HepG2 (cell line): Measurements from ENCODE around the gene KRT38. TPM values are rescaled to one million over a fixed set of nuclear protein-coding genes. Genes with fewer than 3 reads are reported as not detected.

ENCODE experiments used
- ATF1 ChIP-seq: IDR thresholded peaks from 2 replicates; pipeline ENCODE4 v1.6.1; 2016; ENCODE audit warnings: mild to moderate bottlenecking, control low read depth
- CBX5 ChIP-seq: sonication (generic); formaldehyde crosslinking; IDR thresholded peaks from 2 replicates; pipeline ENCODE4 v1.4.0; 2020; ENCODE audit warnings: missing genetic modification reagents, borderline replicate concordance
- CCDC6 ChIP-seq: sonication (generic); formaldehyde crosslinking; IDR thresholded peaks from 2 replicates; pipeline ENCODE4 v1.8.1; 2022; ENCODE audit warnings: mild to moderate bottlenecking, missing genetic modification reagents, moderate library complexity
- JDP2 ChIP-seq: sonication (generic); formaldehyde crosslinking; IDR thresholded peaks from 2 replicates; pipeline ENCODE4 v1.8.1; 2022; ENCODE audit warnings: missing genetic modification reagents, borderline replicate concordance
- JUN ChIP-seq: sonication (generic); formaldehyde crosslinking; IDR thresholded peaks from 2 replicates; pipeline ENCODE4 v1.4.0; 2020; ENCODE audit warnings: mild to moderate bottlenecking, missing genetic modification reagents
- MAF1 ChIP-seq: sonication (generic); formaldehyde crosslinking; IDR thresholded peaks from 2 replicates; pipeline ENCODE4 v1.5.0; 2020; ENCODE audit warnings: missing genetic modification reagents, borderline replicate concordance
- NRL ChIP-seq: sonication (generic); formaldehyde crosslinking; IDR thresholded peaks from 2 replicates; pipeline ENCODE4 v1.5.0; 2020; ENCODE audit warnings: missing genetic modification reagents, mild to moderate bottlenecking, moderate library complexity, borderline replicate concordance
- RCOR2 ChIP-seq: IDR thresholded peaks from 2 replicates; pipeline ENCODE4 v1.6.1; 2016; ENCODE audit warnings: missing biosample characterization, missing genetic modification reagents
- SIN3B ChIP-seq: fragments of 150-350 bp; IDR thresholded peaks from 2 replicates; pipeline ENCODE4 v1.6.1; 2014; ENCODE audit warnings: low read length
- ZBTB1 ChIP-seq: sonication (generic); formaldehyde crosslinking; IDR thresholded peaks from 2 replicates; pipeline ENCODE4 v1.4.0; 2020; ENCODE audit warnings: missing genetic modification reagents, borderline replicate concordance
- ZKSCAN1 ChIP-seq: fragments of 150-350 bp; IDR thresholded peaks from 2 replicates; pipeline ENCODE4 v1.6.1; 2014; ENCODE audit warnings: low read length
- ZNF205 ChIP-seq: IDR thresholded peaks from 2 replicates; pipeline ENCODE4 v1.6.1; 2018; ENCODE audit warnings: missing biosample characterization, missing genetic modification reagents
- ZNF331 ChIP-seq: sonication (generic); formaldehyde crosslinking; IDR thresholded peaks from 2 replicates; pipeline ENCODE4 v1.4.0; 2020; ENCODE audit warnings: missing genetic modification reagents
- ZNF333 ChIP-seq: sonication (generic); formaldehyde crosslinking; IDR thresholded peaks from 2 replicates; pipeline ENCODE4 v1.4.0; 2020; ENCODE audit warnings: mild to moderate bottlenecking, missing genetic modification reagents, borderline replicate concordance
- ZNF557 ChIP-seq: sonication (generic); formaldehyde crosslinking; IDR thresholded peaks from 2 replicates; pipeline ENCODE4 v1.4.0; 2020; ENCODE audit warnings: missing genetic modification reagents
- ZNF792 ChIP-seq: IDR thresholded peaks from 2 replicates; pipeline ENCODE4 v1.6.1; 2016
- ZNF816 ChIP-seq: sonication (generic); formaldehyde crosslinking; IDR thresholded peaks from 2 replicates; pipeline ENCODE4 v1.8.0; 2022; ENCODE audit warnings: missing genetic modification reagents, mild to moderate bottlenecking, borderline replicate concordance
- ZSCAN30 ChIP-seq: sonication (generic); formaldehyde crosslinking; IDR thresholded peaks from 2 replicates; pipeline ENCODE4 v1.5.0; 2020; ENCODE audit warnings: mild to moderate bottlenecking, missing genetic modification reagents
- polyA plus RNA-seq, 8 experiments: library from polyadenylated mRNA; depleted of rRNA in 3 of 8; stranded (reverse) in 7 of 8; unstranded in 1 of 8; fragments of >200 nt; fragmentation: Illumina TruSeq in 4 of 8; extraction: Trizol in 4 of 8; gene quantifications; 2 replicates each; pipeline versions ENCODE4 v1.2.1 to v1.2.3, GENCODE V29; 2011 to 2016; ENCODE audit warnings: low read depth in 4 of 8, missing spikeins in 1 of 8, mixed read lengths in 1 of 8; ENCODE audit not compliant: insufficient read depth in 1 of 8
- total RNA-seq, 5 experiments: library from RNA; depleted of rRNA; stranded (reverse); fragments of >200 nt; fragmentation: Illumina TruSeq; extraction: Trizol; gene quantifications; 2 replicates each; pipeline ENCODE4 v1.2.3, GENCODE V29; 2016; ENCODE audit warnings: low read depth in 1 of 5
- TF ChIP-seq, protein P1 (sequence below): IDR thresholded peaks from 2 replicates; pipeline ENCODE4 v1.4.0; 2020; ENCODE audit warnings: mild to moderate bottlenecking, missing genetic modification reagents
- TF ChIP-seq, protein P2 (sequence below): IDR thresholded peaks from 2 replicates; pipeline ENCODE4 v1.6.1; 2016; ENCODE audit warnings: mild to moderate bottlenecking
- TF ChIP-seq, protein P3 (sequence below): IDR thresholded peaks from 2 replicates; pipeline ENCODE4 v1.6.1; 2018; ENCODE audit warnings: missing genetic modification reagents
- TF ChIP-seq, protein P4 (sequence below): sonication (generic); IDR thresholded peaks from 2 replicates; pipeline ENCODE4 v1.6.1; 2016; ENCODE audit warnings: low read depth, borderline replicate concordance
- TF ChIP-seq, protein P5 (sequence below): sonication (generic); formaldehyde crosslinking; IDR thresholded peaks from 2 replicates; pipeline ENCODE4 v1.8.0; 2022; ENCODE audit warnings: mild to moderate bottlenecking, missing genetic modification reagents, moderate library complexity
- TF ChIP-seq, protein P6 (sequence below): sonication (generic); formaldehyde crosslinking; IDR thresholded peaks from 2 replicates; pipeline ENCODE4 v1.8.0; 2022; ENCODE audit warnings: missing genetic modification reagents, low read depth, mild to moderate bottlenecking, borderline replicate concordance

KRT38 gene
- total and polyA plus RNA-seq, 2 of the 13 experiments (the other 11 are each of a cell fraction or from before 2014, with no cell fraction given) = not detected

DNA sequence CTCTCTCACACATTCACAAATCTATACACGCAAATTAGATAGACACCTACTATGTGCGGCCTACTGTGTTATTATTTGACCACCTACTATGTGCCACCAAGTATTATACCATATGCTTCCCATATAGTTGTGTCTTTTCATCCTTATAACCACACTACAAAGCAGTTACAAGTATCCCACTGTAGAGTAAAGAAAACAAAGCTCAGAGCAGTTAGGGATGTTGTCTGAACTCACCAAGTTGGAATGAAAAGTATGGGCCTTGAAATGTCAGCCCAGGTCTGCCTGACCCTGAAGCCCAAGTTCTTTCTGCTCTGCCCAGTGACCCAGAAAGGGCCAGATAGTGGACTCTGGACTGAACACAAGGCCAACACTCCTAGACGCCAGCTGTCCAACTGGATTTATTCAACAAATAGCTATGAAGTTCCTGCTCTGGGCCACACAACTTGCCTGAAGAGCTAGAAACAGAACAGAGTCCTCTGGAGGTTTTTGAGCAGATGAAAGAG, 24.9 kb downstream of the KRT38 start (continued):
- TF ChIP-seq JUN (CRISPR knock-in tag) = peak; percentile 96
- TF ChIP-seq, protein P1, sequence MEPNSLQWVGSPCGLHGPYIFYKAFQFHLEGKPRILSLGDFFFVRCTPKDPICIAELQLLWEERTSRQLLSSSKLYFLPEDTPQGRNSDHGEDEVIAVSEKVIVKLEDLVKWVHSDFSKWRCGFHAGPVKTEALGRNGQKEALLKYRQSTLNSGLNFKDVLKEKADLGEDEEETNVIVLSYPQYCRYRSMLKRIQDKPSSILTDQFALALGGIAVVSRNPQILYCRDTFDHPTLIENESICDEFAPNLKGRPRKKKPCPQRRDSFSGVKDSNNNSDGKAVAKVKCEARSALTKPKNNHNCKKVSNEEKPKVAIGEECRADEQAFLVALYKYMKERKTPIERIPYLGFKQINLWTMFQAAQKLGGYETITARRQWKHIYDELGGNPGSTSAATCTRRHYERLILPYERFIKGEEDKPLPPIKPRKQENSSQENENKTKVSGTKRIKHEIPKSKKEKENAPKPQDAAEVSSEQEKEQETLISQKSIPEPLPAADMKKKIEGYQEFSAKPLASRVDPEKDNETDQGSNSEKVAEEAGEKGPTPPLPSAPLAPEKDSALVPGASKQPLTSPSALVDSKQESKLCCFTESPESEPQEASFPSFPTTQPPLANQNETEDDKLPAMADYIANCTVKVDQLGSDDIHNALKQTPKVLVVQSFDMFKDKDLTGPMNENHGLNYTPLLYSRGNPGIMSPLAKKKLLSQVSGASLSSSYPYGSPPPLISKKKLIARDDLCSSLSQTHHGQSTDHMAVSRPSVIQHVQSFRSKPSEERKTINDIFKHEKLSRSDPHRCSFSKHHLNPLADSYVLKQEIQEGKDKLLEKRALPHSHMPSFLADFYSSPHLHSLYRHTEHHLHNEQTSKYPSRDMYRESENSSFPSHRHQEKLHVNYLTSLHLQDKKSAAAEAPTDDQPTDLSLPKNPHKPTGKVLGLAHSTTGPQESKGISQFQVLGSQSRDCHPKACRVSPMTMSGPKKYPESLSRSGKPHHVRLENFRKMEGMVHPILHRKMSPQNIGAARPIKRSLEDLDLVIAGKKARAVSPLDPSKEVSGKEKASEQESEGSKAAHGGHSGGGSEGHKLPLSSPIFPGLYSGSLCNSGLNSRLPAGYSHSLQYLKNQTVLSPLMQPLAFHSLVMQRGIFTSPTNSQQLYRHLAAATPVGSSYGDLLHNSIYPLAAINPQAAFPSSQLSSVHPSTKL (CRISPR knock-in tag) = peak; percentile 97
- peak; percentile 60; the same call in 1 of the 2 replicates for TF ChIP-seq ZNF792
- TF ChIP-seq ZNF333 (CRISPR knock-in tag) = no peak
- no peak for TF ChIP-seq MAF1
- peak; percentile 65; the same call in 1 of the 2 replicates for TF ChIP-seq RCOR2 (CRISPR knock-in tag)
- TF ChIP-seq CBX5 = peak; percentile 22; the same call in 1 of the 2 replicates
- TF ChIP-seq CCDC6 (CRISPR knock-in tag) = no peak
- peak; percentile 55; the same call in 1 of the 2 replicates for TF ChIP-seq ZNF331 (CRISPR knock-in tag)
- peak; percentile 46; the same call in 1 of the 2 replicates for TF ChIP-seq ATF1 (CRISPR knock-in tag)
- peak; percentile 17; the same call in 1 of the 2 replicates for TF ChIP-seq ZNF205
- TF ChIP-seq ZNF557 (CRISPR knock-in tag) = no peak
- TF ChIP-seq NRL (CRISPR knock-in tag) = no peak
- TF ChIP-seq, protein P2, sequence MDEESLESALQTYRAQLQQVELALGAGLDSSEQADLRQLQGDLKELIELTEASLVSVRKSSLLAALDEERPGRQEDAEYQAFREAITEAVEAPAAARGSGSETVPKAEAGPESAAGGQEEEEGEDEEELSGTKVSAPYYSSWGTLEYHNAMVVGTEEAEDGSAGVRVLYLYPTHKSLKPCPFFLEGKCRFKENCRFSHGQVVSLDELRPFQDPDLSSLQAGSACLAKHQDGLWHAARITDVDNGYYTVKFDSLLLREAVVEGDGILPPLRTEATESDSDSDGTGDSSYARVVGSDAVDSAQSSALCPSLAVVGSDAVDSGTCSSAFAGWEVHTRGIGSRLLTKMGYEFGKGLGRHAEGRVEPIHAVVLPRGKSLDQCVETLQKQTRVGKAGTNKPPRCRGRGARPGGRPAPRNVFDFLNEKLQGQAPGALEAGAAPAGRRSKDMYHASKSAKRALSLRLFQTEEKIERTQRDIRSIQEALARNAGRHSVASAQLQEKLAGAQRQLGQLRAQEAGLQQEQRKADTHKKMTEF (CRISPR knock-in tag) = peak; percentile 83
- no peak for TF ChIP-seq ZNF816 (CRISPR knock-in tag)
- TF ChIP-seq ZBTB1 = no peak
- peak; percentile 99 for TF ChIP-seq ZKSCAN1
- TF ChIP-seq, protein P3, sequence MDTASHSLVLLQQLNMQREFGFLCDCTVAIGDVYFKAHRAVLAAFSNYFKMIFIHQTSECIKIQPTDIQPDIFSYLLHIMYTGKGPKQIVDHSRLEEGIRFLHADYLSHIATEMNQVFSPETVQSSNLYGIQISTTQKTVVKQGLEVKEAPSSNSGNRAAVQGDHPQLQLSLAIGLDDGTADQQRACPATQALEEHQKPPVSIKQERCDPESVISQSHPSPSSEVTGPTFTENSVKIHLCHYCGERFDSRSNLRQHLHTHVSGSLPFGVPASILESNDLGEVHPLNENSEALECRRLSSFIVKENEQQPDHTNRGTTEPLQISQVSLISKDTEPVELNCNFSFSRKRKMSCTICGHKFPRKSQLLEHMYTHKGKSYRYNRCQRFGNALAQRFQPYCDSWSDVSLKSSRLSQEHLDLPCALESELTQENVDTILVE = peak; percentile 54; the same call in 1 of the 2 replicates
- no peak for TF ChIP-seq SIN3B
- TF ChIP-seq, protein P4, sequence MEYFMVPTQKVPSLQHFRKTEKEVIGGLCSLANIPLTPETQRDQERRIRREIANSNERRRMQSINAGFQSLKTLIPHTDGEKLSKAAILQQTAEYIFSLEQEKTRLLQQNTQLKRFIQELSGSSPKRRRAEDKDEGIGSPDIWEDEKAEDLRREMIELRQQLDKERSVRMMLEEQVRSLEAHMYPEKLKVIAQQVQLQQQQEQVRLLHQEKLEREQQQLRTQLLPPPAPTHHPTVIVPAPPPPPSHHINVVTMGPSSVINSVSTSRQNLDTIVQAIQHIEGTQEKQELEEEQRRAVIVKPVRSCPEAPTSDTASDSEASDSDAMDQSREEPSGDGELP = peak; percentile 89
- TF ChIP-seq ZSCAN30 (CRISPR knock-in tag) = no peak
- TF ChIP-seq JDP2 (CRISPR knock-in tag) = no peak
- TF ChIP-seq, protein P5, sequence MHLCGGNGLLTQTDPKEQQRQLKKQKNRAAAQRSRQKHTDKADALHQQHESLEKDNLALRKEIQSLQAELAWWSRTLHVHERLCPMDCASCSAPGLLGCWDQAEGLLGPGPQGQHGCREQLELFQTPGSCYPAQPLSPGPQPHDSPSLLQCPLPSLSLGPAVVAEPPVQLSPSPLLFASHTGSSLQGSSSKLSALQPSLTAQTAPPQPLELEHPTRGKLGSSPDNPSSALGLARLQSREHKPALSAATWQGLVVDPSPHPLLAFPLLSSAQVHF = no peak
- TF ChIP-seq, protein P6, sequence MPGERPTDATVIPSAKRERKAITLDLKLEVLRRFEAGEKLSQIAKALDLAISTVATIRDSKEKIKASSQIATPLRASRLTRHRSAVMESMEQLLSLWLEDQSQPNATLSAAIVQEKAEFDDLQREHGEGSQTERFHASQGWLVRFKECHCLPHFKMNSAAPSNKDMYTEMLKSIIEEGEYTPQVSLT = no peak
